NCI-H2081 treated with DMSO at 0.1 percent for 48 hours (cell line): Measurements from ENCODE around the gene BCAP31.
"Not testable (repeated sequence)": the region's sequence is repeated elsewhere in the genome, so short reads cannot be mapped to it uniquely, and the experiment has no call there.

Source experiments
- DNase-seq: peaks from one replicate; lab custom pipeline; 2025; lab: John Stamatoyannopoulos, UW

BCAP31 gene

DNA sequence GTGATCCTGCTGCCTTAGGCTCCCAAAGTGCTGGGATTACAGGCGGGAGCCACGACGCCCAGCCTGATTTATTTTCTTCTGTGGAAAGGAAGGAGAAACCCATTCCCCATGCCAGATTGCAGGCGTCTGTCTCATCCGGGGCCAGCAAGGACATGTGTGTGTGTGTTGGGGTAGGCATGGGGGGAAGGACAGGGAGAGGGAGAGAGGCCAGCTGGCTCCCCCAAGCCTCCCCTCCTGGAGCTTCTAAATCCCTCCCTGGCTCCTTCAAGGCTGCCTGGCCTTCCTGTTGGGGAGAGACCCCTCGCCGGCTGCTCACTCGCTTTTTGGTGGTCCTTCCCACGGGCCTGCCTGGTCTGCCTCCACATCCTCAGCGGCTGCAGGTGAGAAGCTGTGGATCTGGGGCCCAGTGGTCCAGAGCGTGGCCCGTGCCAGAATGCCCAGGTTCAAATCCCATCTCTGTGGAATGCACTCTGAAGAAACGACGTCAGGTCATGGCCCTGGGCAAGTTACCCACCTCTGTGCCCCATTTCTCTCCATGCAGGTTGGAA lies 38.5 kb upstream of the BCAP31 start:
- DNase-seq: no peak

- no peak for DNase-seq
Observed at GRCh38 chrX:153761863-153762262, 37.7 kb upstream of the BCAP31 start.

- DNase-seq: no peak
Observed at GRCh38 chrX:153755136-153755535, 30.9 kb upstream of the BCAP31 start.

DNA sequence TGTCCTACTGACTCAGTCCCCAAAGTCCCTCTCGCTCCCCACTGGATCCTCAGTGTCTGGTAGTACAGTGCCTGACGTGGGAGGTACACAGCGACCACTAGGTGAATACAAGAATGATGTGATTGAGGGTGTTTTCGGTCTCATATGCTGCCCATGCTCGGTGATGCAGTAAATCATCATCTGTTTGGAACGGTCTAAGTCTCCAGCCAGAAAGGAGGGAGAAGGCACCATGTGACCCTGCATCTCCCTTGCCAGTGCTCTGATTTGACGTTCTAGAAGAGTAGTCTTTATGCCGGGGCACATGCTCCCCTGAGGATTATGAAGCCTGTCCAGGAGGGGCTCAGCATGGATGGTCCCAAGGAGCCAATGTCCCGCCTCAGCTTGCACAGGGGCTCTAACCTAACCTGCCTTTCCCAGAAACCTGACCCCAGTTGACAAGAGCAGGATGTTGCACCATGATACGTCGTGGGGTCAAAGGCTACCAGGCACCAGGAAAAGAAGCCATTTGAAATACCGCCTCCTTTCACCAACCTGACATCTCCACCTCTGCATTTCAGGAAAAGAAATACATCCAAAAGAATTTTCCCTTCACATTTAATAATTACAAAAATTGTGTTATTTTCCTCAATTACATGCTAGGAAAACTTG lies 26.1 kb upstream of the BCAP31 start:
- no peak for DNase-seq

DNA sequence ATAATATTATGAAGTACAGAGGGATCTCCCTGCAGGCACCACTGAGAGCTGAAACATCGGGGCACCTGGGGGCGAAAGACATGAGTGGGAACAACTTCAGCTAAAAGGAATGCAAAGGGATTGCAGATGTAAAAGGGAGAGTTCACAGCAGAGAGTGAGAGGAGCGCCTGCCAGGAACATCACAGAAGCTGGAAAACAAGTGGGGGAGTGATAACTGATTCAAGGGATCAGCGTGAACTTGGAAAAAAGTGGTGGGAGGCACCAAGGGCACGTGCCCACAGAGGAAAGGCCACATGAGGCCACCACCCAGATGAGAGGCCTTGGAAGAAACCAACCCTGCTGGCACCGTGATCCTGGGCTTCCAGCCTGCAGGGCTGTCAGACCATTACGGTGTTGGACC lies 24.8 kb upstream of the BCAP31 start:
- not testable (repeated sequence) for DNase-seq

- DNase-seq: not testable (repeated sequence)
Observed at GRCh38 chrX:153746991-153747390, 22.8 kb upstream of the BCAP31 start.

GRCh38 chrX:153746359-153746758 lies 22.2 kb upstream of the BCAP31 start:
- no peak for DNase-seq

DNA sequence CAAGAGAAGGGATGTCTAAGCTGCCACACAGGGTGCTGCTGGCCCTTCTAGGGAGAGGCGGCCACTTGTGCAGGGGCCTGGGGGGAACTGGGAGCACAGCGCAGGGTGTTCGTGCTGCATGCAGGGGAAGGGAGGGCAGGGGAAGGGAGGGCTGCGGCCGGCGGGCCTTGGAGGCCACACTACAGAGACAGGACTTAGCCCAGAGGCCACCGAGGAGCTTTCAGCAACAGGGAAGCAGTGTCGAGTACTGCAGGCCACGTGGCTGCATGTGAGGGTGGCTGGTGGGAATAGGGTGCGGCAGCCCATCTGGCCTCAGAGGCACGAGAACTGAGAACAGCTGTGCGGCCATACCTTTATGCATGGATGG lies 20.9 kb upstream of the BCAP31 start:
- DNase-seq: not testable (repeated sequence)

- DNase-seq: no peak
Observed at GRCh38 chrX:153744210-153745066, 20.3 kb upstream of the BCAP31 start.

- DNase-seq: not testable (repeated sequence)
Observed at GRCh38 chrX:153743468-153744209, 19.5 kb upstream of the BCAP31 start.

GRCh38 chrX:153742796-153743467 lies 18.7 kb upstream of the BCAP31 start:
- not testable (repeated sequence) for DNase-seq

GRCh38 chrX:153742111-153742510 lies 17.9 kb upstream of the BCAP31 start:
- not testable (repeated sequence) for DNase-seq

- DNase-seq: no peak
Observed at GRCh38 chrX:153741446-153741845, 17.3 kb upstream of the BCAP31 start.

GRCh38 chrX:153740631-153741222 lies 16.5 kb upstream of the BCAP31 start:
- no peak for DNase-seq

- no peak for DNase-seq
Observed at GRCh38 chrX:153739754-153740486, 15.7 kb upstream of the BCAP31 start.

DNA sequence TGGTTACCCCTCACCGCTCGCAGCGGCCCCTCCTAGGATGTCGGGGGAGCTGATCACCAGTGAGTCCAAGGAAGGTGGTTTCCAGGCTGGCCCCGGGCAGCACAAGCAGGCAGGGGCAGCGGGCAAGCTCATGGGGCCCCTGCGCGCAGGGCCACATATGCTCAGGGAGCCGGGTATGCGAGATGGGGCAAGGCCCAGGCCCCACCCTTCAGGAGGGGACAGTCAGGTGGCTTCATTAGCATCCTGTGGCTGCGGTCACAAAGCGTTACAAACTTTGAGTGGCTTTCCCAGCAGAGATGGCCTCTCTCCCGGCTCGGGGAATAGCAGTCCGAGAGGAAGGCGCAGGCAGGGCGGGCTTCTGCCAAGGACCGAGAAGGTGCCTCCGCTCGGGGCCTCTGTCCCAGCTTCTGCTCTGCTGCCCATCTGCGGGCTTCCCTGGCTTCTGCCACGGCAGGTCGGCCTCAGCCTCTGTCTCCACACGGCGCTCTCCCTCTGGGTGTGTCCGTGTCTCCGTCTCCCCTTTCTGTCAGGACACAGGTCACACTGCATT lies 13.9 kb upstream of the BCAP31 start:
- no peak for DNase-seq

DNA sequence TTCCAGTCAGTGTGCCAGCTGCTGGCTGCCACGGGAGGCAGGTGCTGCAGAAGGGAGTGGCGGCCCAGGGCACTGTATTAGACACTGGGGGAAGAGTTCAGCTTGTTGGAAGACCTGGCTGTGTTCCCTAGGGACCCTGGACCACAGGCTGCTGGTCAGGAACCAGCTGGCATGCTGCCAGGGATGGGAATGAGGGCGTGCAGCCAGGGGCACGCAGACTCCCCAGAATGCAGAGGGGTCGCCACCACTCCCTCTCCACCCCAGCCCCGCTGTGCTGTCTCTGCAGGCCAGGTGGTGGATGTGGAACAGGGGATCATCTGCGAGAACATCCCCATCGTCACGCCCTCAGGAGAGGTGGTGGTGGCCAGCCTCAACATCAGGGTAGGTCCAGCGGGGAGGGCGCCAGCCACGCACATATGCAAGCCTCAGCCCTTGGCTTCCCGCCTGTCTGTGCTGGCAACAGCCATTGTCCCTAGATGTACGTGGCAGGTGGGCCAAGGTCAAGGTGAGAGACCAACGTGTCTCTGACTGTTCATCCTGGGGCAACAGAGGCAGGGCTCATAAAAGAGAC lies 12.8 kb upstream of the BCAP31 start:
- DNase-seq: no peak

GRCh38 chrX:153736071-153736820 lies 12.1 kb upstream of the BCAP31 start:
- DNase-seq: no peak

- DNase-seq: no peak
Observed at GRCh38 chrX:153735274-153735673, 11.1 kb upstream of the BCAP31 start.
